Progenitor cell of endocrine pancreas (in vitro differentiated cells): ENCODE results near the gene TTBK2. TPM values are rescaled to one million over a fixed set of nuclear protein-coding genes. Genes with fewer than 3 reads are reported as not detected.

ENCODE experiments used
- DNase-seq: peaks from one replicate; pipeline ENCODE4 v3.0.0; 2021; ENCODE audit warnings: low spot score; ENCODE audit not compliant: unreplicated experiment
- H3K27ac Mint-ChIP-seq: 2 replicates; pipeline ENCODE4 v1.8.0; 2021; ENCODE audit warnings: mild to moderate bottlenecking, moderate library complexity, mixed read lengths
- H3K27me3 Mint-ChIP-seq: 2 replicates; pipeline ENCODE4 v1.8.0; 2021; ENCODE audit warnings: mixed read lengths
- H3K36me3 Mint-ChIP-seq: 2 replicates; pipeline ENCODE4 v1.8.0; 2022; ENCODE audit warnings: mixed read lengths; ENCODE audit not compliant: insufficient read depth
- H3K4me1 Mint-ChIP-seq: 2 replicates; pipeline ENCODE4 v1.8.0; 2021; ENCODE audit warnings: low read depth, mixed read lengths
- H3K4me3 Mint-ChIP-seq: 2 replicates; pipeline ENCODE4 v1.8.0; 2021; ENCODE audit warnings: low read depth, mild to moderate bottlenecking, moderate library complexity, mixed read lengths
- H3K9me3 Mint-ChIP-seq: 2 replicates; pipeline ENCODE4 v1.8.0; 2021; ENCODE audit warnings: low read depth, mixed read lengths
- total RNA-seq: library from RNA; stranded (reverse); gene quantifications from 2 replicates; pipeline ENCODE4 v1.2.1, GENCODE V29; 2021
- TF ChIP-seq, protein P1 (sequence below): fragments of 200-600 bp; sonication (generic); IDR thresholded peaks from one replicate; pipeline ENCODE4 v1.5.0; 2021; ENCODE audit warnings: antibody characterized with exemption, mild to moderate bottlenecking; ENCODE audit not compliant: unreplicated experiment

The TTBK2 gene
- total RNA-seq, 1 donor from 2014 or later, result 19.5 TPM

- peaks cover 1% of the 10 kb centered on the region for H3K36me3 Mint-ChIP-seq
- H3K27ac Mint-ChIP-seq, result no peak overlapping the region
- peaks cover 2% of the 10 kb centered on the region for H3K4me1 Mint-ChIP-seq
- DNase-seq, result no peak
- TF ChIP-seq, protein P1, sequence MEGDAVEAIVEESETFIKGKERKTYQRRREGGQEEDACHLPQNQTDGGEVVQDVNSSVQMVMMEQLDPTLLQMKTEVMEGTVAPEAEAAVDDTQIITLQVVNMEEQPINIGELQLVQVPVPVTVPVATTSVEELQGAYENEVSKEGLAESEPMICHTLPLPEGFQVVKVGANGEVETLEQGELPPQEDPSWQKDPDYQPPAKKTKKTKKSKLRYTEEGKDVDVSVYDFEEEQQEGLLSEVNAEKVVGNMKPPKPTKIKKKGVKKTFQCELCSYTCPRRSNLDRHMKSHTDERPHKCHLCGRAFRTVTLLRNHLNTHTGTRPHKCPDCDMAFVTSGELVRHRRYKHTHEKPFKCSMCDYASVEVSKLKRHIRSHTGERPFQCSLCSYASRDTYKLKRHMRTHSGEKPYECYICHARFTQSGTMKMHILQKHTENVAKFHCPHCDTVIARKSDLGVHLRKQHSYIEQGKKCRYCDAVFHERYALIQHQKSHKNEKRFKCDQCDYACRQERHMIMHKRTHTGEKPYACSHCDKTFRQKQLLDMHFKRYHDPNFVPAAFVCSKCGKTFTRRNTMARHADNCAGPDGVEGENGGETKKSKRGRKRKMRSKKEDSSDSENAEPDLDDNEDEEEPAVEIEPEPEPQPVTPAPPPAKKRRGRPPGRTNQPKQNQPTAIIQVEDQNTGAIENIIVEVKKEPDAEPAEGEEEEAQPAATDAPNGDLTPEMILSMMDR, result no peak
- no peak overlapping the region for H3K4me3 Mint-ChIP-seq
- H3K27me3 Mint-ChIP-seq, result no peaks in the 10 kb centered on the region
- no peaks in the 10 kb centered on the region for H3K9me3 Mint-ChIP-seq
Measured at GRCh38 chr15:42716125-42716524, 204.5 kb downstream of the TTBK2 start.

GRCh38 chr15:42712584-42712983 is 208.0 kb downstream of the TTBK2 start:
- no peak for DNase-seq
- TF ChIP-seq, protein P1, result no peak
- H3K36me3 Mint-ChIP-seq, result no peaks in the 10 kb centered on the region
- H3K27ac Mint-ChIP-seq, result no peak overlapping the region
- H3K4me3 Mint-ChIP-seq, result no peak overlapping the region
- H3K4me1 Mint-ChIP-seq, result peaks cover 2% of the 10 kb centered on the region
- H3K27me3 Mint-ChIP-seq, result no peaks in the 10 kb centered on the region
- H3K9me3 Mint-ChIP-seq, result no peaks in the 10 kb centered on the region

DNA sequence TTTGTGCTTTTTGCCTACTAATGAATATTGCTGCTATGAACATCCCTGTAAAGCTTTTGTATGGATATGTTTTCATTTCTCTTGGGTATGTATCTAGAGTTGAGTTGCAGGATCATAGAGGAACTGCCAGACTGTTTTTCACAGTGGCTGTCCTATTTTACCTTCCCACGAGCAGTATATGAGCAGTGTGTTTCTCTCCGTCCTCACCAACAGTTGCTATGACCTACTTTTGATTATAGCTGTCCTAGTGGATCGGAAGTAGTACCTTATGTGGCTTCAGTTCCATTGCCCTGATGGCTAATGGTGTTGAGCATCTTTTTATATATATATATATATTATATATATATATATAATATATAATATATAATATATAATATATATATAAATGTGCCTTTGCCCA is 208.8 kb downstream of the TTBK2 start:
- Mint-ChIP-seq H3K27me3 (no peaks in the 10 kb centered on the region), H3K27ac (no peak overlapping the region), H3K9me3 (no peaks in the 10 kb centered on the region), H3K36me3 (no peaks in the 10 kb centered on the region), H3K4me1 (peaks cover 2% of the 10 kb centered on the region), H3K4me3 (no peak overlapping the region)
- DNase-seq, result no peak
- TF ChIP-seq, protein P1, result no peak

- no peaks in the 10 kb centered on the region for H3K27me3 Mint-ChIP-seq
- H3K36me3 Mint-ChIP-seq, result no peaks in the 10 kb centered on the region
Measured at GRCh38 chr15:42710662-42711061, 209.9 kb downstream of the TTBK2 start.

DNA sequence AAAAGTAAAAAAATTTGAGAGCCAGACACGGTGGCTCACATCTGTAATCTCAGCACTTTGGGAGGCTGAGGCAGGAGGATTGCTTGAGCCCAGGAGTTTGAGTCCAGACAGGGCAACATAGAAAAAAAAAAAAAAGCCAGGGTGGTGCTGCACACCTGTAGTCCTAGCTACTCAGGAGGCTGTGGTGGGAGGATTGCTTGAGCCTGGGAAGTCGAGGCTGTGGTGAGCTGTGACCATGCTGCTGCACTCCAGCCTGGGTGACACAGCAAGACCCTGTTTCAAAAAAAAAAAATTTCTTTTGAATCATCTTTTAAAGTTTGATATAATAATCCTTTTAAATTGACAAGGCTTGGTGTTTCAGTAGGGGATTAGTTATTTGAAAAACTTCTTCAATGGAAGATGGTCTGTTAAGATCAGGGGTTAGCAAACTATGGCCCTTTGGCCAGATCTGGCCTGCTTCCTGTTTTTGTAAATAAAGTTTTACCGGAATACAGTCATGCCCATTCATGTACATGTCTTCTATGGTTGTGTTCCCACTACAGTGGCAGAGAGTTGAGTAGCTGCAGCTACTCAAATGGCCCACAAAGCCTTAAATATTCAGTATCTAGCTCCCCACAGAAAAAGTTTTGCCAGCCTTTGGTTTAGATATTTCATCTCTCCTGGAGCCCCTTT is 212.6 kb downstream of the TTBK2 start:
- TF ChIP-seq, protein P1, result no peak
- no peaks in the 10 kb centered on the region for H3K27me3 Mint-ChIP-seq
- no peak for DNase-seq
- H3K36me3 Mint-ChIP-seq, result no peaks in the 10 kb centered on the region
- no peaks in the 10 kb centered on the region for H3K4me1 Mint-ChIP-seq
- H3K4me3 Mint-ChIP-seq, result no peak overlapping the region
- no peaks in the 10 kb centered on the region for H3K9me3 Mint-ChIP-seq
- no peak overlapping the region for H3K27ac Mint-ChIP-seq

More at GRCh38 chr15:42710662-42711061, 209.9 kb downstream of the TTBK2 start:
- no peak overlapping the region for H3K4me3 Mint-ChIP-seq
- TF ChIP-seq, protein P1, result no peak
- DNase-seq, result no peak
- H3K27ac Mint-ChIP-seq, result no peak overlapping the region
- no peaks in the 10 kb centered on the region for H3K9me3 Mint-ChIP-seq
- H3K4me1 Mint-ChIP-seq, result peaks cover 2% of the 10 kb centered on the region
